Amniotic stem cell (primary cell): ENCODE measurements around the gene GPR141.

ENCODE experiments used
- DNase-seq: peaks from one replicate; lab custom pipeline; 2025; lab: John Stamatoyannopoulos, UW

GPR141 gene

GRCh38 chr7:37786741-37787569 lies 103.4 kb downstream of the GPR141 start:
- no peak for DNase-seq
